IMR-90 (cell line): Measurements from ENCODE around the gene ZNF561. TPM values are rescaled to one million over a fixed set of nuclear protein-coding genes. Genes with fewer than 3 reads are reported as not detected.

Experiments
- ATAC-seq: fragments of 200-7000 bp; cut with Tn5 transposase; 2 replicates; pipeline ENCODE4 v1.9.1; 2020; ENCODE audit warnings: low read depth, mild to moderate bottlenecking, moderate library complexity
- BruUV-seq: library from RNA; stranded (reverse); fragments of 400-500 nt; replicated peaks from 2 replicates; lab custom pipeline; 2021; lab: Mats Ljungman, UMichigan
- CTCF ChIA-PET: fragments of 300-600 bp; formaldehyde crosslinking; extraction: SDS; loops from one replicate; lab custom pipeline; 2021; ENCODE audit warnings: antibody characterized with exemption; lab: Yijun Ruan, JAX
- POLR2A ChIA-PET: fragments of 300-600 bp; sonication (Branson Sonifier 250); formaldehyde crosslinking; loops from one replicate; lab custom pipeline; 2022; ENCODE audit warnings: antibody characterized with exemption; ENCODE audit not compliant: unreplicated experiment; lab: Charles Lee
- DNase-seq: peaks from one replicate; pipeline ENCODE4 v3.0.0; 2013
- H2AFZ ChIP-seq: replicated peaks from 2 replicates; pipeline ENCODE3; 2013; ENCODE audit warnings: low read length, mild to moderate bottlenecking; ENCODE audit not compliant: poor library complexity
- H2AK5ac ChIP-seq: 2 replicates; pipeline ENCODE4 v1.6.1; 2013; ENCODE audit warnings: low read depth, low read length, inconsistent platforms
- H2AK9ac ChIP-seq: replicated peaks from 2 replicates; pipeline ENCODE3; 2013; ENCODE audit warnings: mild to moderate bottlenecking, low read depth, low read length, moderate library complexity; ENCODE audit not compliant: poor library complexity
- H2BK120ac ChIP-seq: 2 replicates; pipeline ENCODE4 v1.6.1; 2013; ENCODE audit warnings: low read depth, low read length, inconsistent platforms
- H2BK15ac ChIP-seq: 3 replicates; pipeline ENCODE4 v1.6.1; 2013; ENCODE audit warnings: low read depth, low read length, inconsistent platforms
- H2BK20ac ChIP-seq: 2 replicates; pipeline ENCODE4 v1.6.1; 2013; ENCODE audit warnings: low read depth, mild to moderate bottlenecking, inconsistent platforms, low read length, moderate library complexity
- H2BK5ac ChIP-seq: 2 replicates; pipeline ENCODE4 v1.6.1; 2013; ENCODE audit warnings: mild to moderate bottlenecking, low read depth, low read length, inconsistent platforms; ENCODE audit not compliant: poor library complexity, severe bottlenecking
- H3K14ac ChIP-seq: replicated peaks from 2 replicates; pipeline ENCODE4 v1.6.1; 2013; ENCODE audit warnings: low read depth, low read length, inconsistent platforms
- H3K18ac ChIP-seq: 2 replicates; pipeline ENCODE4 v1.6.1; 2013; ENCODE audit warnings: low read depth, low read length, control low read depth
- H3K23ac ChIP-seq: 2 replicates; pipeline ENCODE4 v1.6.1; 2013; ENCODE audit warnings: low read depth, low read length, inconsistent platforms
- H3K27ac ChIP-seq: 2 replicates; pipeline ENCODE4 v1.5.1; 2013; ENCODE audit warnings: mild to moderate bottlenecking, control low read depth, low read length; ENCODE audit not compliant: insufficient read depth
- H3K27me3 ChIP-seq: 2 replicates; pipeline ENCODE4 v1.6.1; 2013; ENCODE audit warnings: low read length; ENCODE audit not compliant: control insufficient read depth, insufficient read depth
- H3K36me3 ChIP-seq: 2 replicates; pipeline ENCODE4 v1.6.1; 2013; ENCODE audit warnings: low read length, mixed read lengths; ENCODE audit not compliant: control insufficient read depth, insufficient read depth
- H3K4ac ChIP-seq: 2 replicates; pipeline ENCODE4 v1.6.1; 2013; ENCODE audit warnings: low read depth, low read length, inconsistent platforms
- H3K4me1 ChIP-seq: 2 replicates; pipeline ENCODE4 v1.6.1; 2013; ENCODE audit warnings: low read length, mixed read lengths; ENCODE audit not compliant: control insufficient read depth, insufficient read depth
- H3K4me2 ChIP-seq: 2 replicates; pipeline ENCODE4 v1.6.1; 2013; ENCODE audit warnings: low read depth, mild to moderate bottlenecking, control low read depth, low read length, moderate library complexity
- H3K4me3 ChIP-seq: 2 replicates; pipeline ENCODE4 v1.5.1; 2013; ENCODE audit warnings: low read depth, mild to moderate bottlenecking, control low read depth, low read length, moderate library complexity; ENCODE audit not compliant: insufficient read depth
- H3K56ac ChIP-seq: 2 replicates; pipeline ENCODE4 v1.6.1; 2013; ENCODE audit warnings: low read length, inconsistent platforms; ENCODE audit not compliant: insufficient read depth; ENCODE audit errors: extremely low read depth
- H3K79me1 ChIP-seq, 2 experiments: 2 replicates each; pipeline ENCODE4 v1.6.1; 2013; ENCODE audit warnings: low read length in 2 of 2, inconsistent platforms in 1 of 2, low read depth in 1 of 2
- H3K9ac ChIP-seq: 2 replicates; pipeline ENCODE4 v1.6.1; 2013; ENCODE audit warnings: low read depth, low read length, control low read depth
- H3K9me1 ChIP-seq: 2 replicates; pipeline ENCODE4 v1.6.1; 2013; ENCODE audit warnings: low read length, inconsistent platforms; ENCODE audit not compliant: insufficient read depth
- H3K9me3 ChIP-seq: 2 replicates; pipeline ENCODE4 v1.6.1; 2013; ENCODE audit warnings: low read length; ENCODE audit not compliant: control insufficient read depth, insufficient read depth
- H4K20me1 ChIP-seq: 2 replicates; pipeline ENCODE4 v1.6.1; 2013; ENCODE audit warnings: low read length, inconsistent platforms; ENCODE audit not compliant: insufficient read depth
- H4K5ac ChIP-seq: 2 replicates; pipeline ENCODE4 v1.6.1; 2013; ENCODE audit warnings: mild to moderate bottlenecking, low read depth, low read length, control low read depth
- H4K8ac ChIP-seq, 2 experiments: 2 replicates each; pipeline ENCODE4 v1.6.1; 2013; ENCODE audit warnings: low read depth in 2 of 2, low read length in 2 of 2, control low read depth in 1 of 2, inconsistent platforms in 1 of 2
- H4K91ac ChIP-seq: 2 replicates; pipeline ENCODE4 v1.6.1; 2013; ENCODE audit warnings: low read depth, low read length, inconsistent platforms; ENCODE audit not compliant: insufficient read depth
- BHLHE40 ChIP-seq: fragments of 150-350 bp; IDR thresholded peaks from 2 replicates; pipeline ENCODE4 v1.6.1; 2016; ENCODE audit warnings: mild to moderate bottlenecking, low read depth, low read length
- CHD1 ChIP-seq: IDR thresholded peaks from 2 replicates; pipeline ENCODE4 v1.6.1; 2012; ENCODE audit warnings: low read depth, low read length, improper control_type of control experiment
- FOS ChIP-seq: fragments of 150-350 bp; IDR thresholded peaks from 2 replicates; pipeline ENCODE4 v1.6.1; 2016; ENCODE audit warnings: low read depth, low read length
- NFE2L2 ChIP-seq: fragments of 150-350 bp; IDR thresholded peaks from 2 replicates; pipeline ENCODE4 v1.6.1; 2016; ENCODE audit warnings: low read depth, mild to moderate bottlenecking, low read length
- POLR2A ChIP-seq: IDR thresholded peaks from 2 replicates; pipeline ENCODE4 v1.6.1; 2012; ENCODE audit warnings: mild to moderate bottlenecking, low read depth, low read length
- RAD21 ChIP-seq: IDR thresholded peaks from 2 replicates; pipeline ENCODE4 v1.6.1; 2012; ENCODE audit warnings: low read length, improper control_type of control experiment
- SMC3 ChIP-seq: fragments of 150-350 bp; IDR thresholded peaks from 2 replicates; pipeline ENCODE4 v1.6.1; 2016; ENCODE audit warnings: low read depth, mild to moderate bottlenecking, antibody characterized with exemption, low read length, moderate library complexity
- WGBS, 2 experiments: methylation state at CpG; one replicate each; pipeline versions ENCODE4 v1.1.5 to v1.1.7; 2013; ENCODE audit warnings: missing lambda C conversion rate in 2 of 2; ENCODE audit not compliant: insufficient read length in 1 of 2; ENCODE audit errors: extremely low coverage in 2 of 2; 5-methylcytosine and 5-hydroxymethylcytosine counted together
- dilution Hi-C: fragments of 300-500 bp; cut with HindIII; formaldehyde crosslinking; loops from one replicate; pipeline ENCODE4 v1.14.3; 2018; ENCODE audit warnings: low sequenced_read_pairs; ENCODE audit not compliant: unreplicated experiment
- in situ Hi-C: fragments of 300-500 bp; cut with MboI; formaldehyde crosslinking; loops from 3 replicates; pipeline ENCODE4 v1.14.3; 2019; ENCODE audit warnings: low sequenced_read_pairs, inconsistent platforms, mixed read lengths
- intact Hi-C: fragments of 100-400 bp; cut with micrococcal nuclease; formaldehyde crosslinking; loops from 2 replicates; pipeline ENCODE4 v1.10.0; 2022
- polyA plus RNA-seq, 3 experiments: library from polyadenylated mRNA; depleted of rRNA; stranded (reverse); fragments of >200 nt; gene quantifications; 2 replicates each; pipeline ENCODE4 v1.2.3, GENCODE V29; 2012; ENCODE audit warnings: low replicate concordance in 1 of 3
- total RNA-seq: library from RNA; depleted of rRNA; stranded (reverse); fragments of >200 nt; gene quantifications from 2 replicates; pipeline ENCODE4 v1.2.3, GENCODE V29; 2012
- TF ChIP-seq, protein P1 (sequence below): fragments of 150-350 bp; IDR thresholded peaks from 2 replicates; pipeline ENCODE4 v1.6.1; 2017; ENCODE audit warnings: mild to moderate bottlenecking, antibody characterized with exemption, low read length, low read depth
- TF ChIP-seq, protein P2 (sequence below): conservative IDR thresholded peaks from 2 replicates; pipeline ENCODE4 v1.5.1; 2012; ENCODE audit warnings: mild to moderate bottlenecking, low read depth, low read length, improper control_type of control experiment

The ZNF561 gene
- total and polyA plus RNA-seq, 2 of the 4 experiments (the other 2 are of a cell fraction) = 22.5 to 38.9 TPM

DNA sequence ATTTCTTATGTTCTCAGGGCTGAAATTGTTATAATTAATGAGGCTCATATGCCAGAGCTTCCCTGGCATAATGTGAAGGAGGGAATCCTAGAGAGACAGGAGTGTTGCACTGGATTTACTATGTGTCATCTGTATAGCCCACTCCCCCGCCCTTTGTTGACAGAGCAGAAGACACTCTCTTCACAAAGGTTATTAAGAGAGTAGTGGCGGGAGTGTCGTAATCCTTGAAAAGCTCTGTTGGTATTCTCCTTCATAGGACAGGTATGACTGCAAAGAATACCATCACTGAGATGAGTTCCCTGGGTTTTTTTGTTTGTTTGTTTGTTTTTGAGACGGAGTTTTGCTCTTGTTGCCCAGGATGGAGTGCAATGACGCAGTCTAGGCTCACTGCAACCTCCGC lies 50.8 kb downstream of the ZNF561 start:
- Histone ChIP-seq H3K4me1 (no peaks in the 10 kb centered on the region), H2BK120ac (no peak overlapping the region), H3K9me3 (peaks cover 76% of the 10 kb centered on the region), H4K5ac (no peak overlapping the region), H3K36me3 (peaks cover 40% of the 10 kb centered on the region), H3K9ac (no peak overlapping the region), H4K20me1 (peaks cover 36% of the 10 kb centered on the region), H3K18ac (no peak overlapping the region), H2AFZ (no peak overlapping the region), H3K9me1 (no peaks in the 10 kb centered on the region), H2AK5ac (no peak overlapping the region), H4K8ac (no peak overlapping the region), H2BK5ac (no peak overlapping the region), H3K79me1 (peaks cover 16 to 18% of the 10 kb centered on the region in 2 experiments), H2AK9ac (no peak overlapping the region), H3K27ac (no peak overlapping the region), H3K4me3 (no peak overlapping the region), H3K4me2 (no peak overlapping the region), H2BK20ac (no peak overlapping the region), H4K91ac (no peak overlapping the region), H3K27me3 (no peaks in the 10 kb centered on the region), H3K56ac (no peak overlapping the region), H3K14ac (no peak overlapping the region), H2BK15ac (no peak overlapping the region), H3K4ac (no peak overlapping the region), H3K23ac (no peak overlapping the region)
- ChIA-PET CTCF (no interaction called here), POLR2A (no interaction called here)
- in situ Hi-C loops = no loop called here
- TF ChIP-seq, protein P1, sequence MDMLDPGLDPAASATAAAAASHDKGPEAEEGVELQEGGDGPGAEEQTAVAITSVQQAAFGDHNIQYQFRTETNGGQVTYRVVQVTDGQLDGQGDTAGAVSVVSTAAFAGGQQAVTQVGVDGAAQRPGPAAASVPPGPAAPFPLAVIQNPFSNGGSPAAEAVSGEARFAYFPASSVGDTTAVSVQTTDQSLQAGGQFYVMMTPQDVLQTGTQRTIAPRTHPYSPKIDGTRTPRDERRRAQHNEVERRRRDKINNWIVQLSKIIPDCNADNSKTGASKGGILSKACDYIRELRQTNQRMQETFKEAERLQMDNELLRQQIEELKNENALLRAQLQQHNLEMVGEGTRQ = no peak
- TF ChIP-seq BHLHE40 (no peak), RAD21 (no peak), CHD1 (no peak), NFE2L2 (no peak), FOS (no peak), SMC3 (no peak), POLR2A (no peak)
- TF ChIP-seq, protein P2, sequence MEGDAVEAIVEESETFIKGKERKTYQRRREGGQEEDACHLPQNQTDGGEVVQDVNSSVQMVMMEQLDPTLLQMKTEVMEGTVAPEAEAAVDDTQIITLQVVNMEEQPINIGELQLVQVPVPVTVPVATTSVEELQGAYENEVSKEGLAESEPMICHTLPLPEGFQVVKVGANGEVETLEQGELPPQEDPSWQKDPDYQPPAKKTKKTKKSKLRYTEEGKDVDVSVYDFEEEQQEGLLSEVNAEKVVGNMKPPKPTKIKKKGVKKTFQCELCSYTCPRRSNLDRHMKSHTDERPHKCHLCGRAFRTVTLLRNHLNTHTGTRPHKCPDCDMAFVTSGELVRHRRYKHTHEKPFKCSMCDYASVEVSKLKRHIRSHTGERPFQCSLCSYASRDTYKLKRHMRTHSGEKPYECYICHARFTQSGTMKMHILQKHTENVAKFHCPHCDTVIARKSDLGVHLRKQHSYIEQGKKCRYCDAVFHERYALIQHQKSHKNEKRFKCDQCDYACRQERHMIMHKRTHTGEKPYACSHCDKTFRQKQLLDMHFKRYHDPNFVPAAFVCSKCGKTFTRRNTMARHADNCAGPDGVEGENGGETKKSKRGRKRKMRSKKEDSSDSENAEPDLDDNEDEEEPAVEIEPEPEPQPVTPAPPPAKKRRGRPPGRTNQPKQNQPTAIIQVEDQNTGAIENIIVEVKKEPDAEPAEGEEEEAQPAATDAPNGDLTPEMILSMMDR = no peak
- intact Hi-C loops = no loop called here
- DNase-seq (no peak), ATAC-seq (no peak)
- no TSS peak for BruUV-seq
- dilution Hi-C loops = no loop called here
- WGBS, 2 experiments = no CpG with 5 or more reads among the region's 6 CpGs
